HG03432 (cell line): Measurements from ENCODE around the gene PHF21B.

Experiments used
- ATAC-seq: cut with Tn5 transposase; IDR thresholded peaks from one replicate; pipeline ENCODE4 v1.9.1; 2021; ENCODE audit warnings: mild to moderate bottlenecking, moderate library complexity; ENCODE audit not compliant: unreplicated experiment

Gene PHF21B

DNA sequence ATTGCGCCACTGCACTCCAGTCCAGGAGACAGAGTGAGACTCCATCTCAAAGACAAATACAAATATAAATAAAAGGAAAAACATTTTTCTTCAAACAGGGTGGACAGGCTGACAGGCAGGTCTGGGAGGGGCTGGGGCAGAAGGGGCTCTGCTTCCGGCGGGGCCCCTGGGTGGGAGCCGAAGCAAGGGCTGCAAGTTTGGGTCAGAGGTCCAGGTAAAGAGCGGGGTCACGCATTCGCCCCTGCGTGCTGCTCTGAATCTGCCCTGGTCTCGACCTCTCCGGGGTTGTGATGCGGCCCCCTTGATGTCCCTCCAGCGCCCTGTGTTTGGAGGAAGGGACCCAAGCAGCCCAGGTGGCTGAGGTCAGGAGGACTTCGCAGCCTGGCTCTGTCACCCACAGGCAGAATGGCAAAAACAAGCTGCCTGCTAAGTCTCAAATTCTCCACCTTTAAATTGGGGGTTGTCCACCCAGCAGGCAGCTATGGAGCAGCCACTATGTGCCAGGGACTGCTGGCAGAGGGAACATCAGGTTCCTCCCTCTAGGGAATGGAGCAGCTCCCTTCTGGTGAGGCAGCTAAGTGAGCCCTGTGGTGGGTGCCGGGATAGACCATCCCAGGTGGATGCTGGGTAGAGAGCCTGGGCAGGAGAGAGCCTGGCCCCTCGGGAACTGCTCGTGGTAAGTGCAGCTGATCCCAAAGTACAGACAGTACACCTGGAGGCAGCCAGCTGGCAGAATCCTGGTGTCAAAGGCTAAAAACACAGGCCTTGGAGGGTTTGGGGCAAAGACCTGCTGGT is 10.3 kb upstream of the PHF21B start:
- no peak for ATAC-seq

DNA sequence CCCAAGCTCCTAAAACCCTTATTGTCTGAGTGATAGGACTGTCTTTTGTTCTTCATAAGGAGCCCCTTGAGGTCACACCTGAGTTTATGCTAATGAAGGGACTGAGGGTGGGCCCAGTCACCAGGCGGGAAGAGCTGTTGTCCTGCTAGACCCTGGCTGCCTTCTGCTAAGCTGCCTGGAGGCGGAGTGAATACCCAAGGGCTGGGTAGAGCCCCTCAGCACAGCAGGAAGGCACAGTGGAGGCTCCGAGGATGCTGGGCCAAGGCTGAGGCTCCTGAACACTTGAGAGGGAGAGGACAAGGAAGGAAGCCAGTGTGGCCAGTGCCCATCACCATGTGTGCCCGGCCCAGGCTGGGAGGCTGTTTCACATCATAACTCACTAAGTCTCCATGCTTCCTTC is 4.8 kb upstream of the PHF21B start:
- no peak for ATAC-seq

GRCh38 chr22:45013138-45013537 is 3.3 kb upstream of the PHF21B start:
- no peak for ATAC-seq

GRCh38 chr22:45010532-45010900 is 711 bp upstream of the PHF21B start:
- no peak for ATAC-seq

GRCh38 chr22:45008751-45009605 is 827 bp downstream of the PHF21B start:
- no peak for ATAC-seq

- ATAC-seq, result no peak
Measured at GRCh38 chr22:45008186-45008681, 1.6 kb downstream of the PHF21B start.

- no peak for ATAC-seq
Measured at GRCh38 chr22:45007391-45008185, 2.2 kb downstream of the PHF21B start.

DNA sequence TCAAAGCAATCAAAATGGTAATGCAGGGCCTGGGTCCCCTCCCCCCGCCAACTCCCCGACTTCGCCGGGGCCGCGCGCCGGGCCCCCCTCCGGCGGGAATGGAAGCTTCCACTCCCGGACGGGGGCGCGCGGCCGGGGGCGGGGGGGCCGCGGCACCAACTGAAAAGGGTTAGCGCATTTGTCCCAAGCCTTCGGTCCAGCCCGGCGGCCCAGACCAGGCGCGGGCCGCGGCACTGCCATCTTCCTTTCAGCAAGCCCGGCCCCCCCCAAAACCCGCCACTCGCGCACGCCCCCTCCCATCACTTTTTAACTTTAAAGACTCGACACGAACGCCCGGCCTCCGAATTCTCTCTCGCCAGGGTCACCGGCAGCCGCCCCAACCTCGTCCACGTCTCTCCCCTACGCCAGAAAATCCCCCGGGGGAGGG is 2.8 kb downstream of the PHF21B start:
- no peak for ATAC-seq

- no peak for ATAC-seq
Measured at GRCh38 chr22:45006111-45006963, 3.5 kb downstream of the PHF21B start.

GRCh38 chr22:45001653-45002052 is 8.2 kb downstream of the PHF21B start:
- no peak for ATAC-seq

DNA sequence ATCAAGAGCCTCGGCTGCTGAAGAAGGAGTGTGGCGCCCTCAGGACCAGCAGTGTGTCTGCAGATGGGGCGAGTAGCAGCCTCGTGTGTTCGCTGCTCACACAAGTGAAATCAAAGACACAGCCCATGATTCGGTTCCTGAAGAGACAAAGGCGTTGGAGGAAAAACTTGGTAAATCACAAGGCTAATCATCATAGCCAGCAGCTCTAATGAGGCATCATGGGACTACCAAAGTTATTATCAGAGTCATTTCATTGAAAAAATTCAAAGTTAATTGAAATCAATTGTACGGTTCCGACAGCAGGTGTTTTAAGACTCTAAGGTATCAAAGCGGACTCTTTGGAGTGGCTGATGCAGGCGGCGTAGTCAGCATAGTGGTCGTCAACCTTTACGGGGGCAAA is 9.5 kb downstream of the PHF21B start:
- ATAC-seq, result no peak

DNA sequence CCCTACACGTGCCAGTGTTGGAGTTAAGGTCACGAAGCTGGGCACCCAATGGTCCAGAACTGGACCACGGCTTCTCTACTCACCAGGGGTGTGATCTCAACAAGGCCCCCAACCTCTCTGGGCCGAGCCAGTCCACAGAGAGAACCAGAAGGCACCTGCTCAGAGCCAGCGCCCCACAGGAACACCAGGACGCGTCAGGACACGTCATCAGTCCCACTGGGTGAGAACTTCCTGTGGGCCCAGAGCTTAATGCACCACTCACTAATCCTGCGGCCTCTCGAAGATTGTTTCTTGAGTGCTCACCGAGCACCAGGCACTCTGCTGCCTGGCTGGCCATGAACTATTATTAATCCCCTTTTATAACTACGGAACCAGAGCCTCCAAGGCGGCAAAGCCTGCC is 10.1 kb downstream of the PHF21B start:
- no peak for ATAC-seq

DNA sequence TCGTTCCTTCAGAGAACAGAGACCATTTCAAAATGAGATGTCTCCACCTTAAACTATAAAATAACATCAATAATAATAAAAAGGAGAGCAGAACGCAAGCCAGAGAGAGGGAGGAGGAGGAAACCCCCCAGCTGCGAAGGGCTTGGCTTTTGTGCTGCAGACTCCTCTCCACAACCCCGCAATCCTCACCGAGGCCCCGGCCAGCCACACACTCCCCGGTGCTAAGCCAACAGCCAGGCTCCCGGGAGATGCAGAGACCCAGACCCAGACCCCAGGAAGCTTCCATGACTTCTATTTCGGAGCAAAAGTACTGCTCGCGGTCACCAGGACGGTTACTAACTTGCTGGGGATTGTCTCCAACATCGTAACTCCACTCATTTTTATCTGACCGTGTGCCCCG is 10.6 kb downstream of the PHF21B start:
- ATAC-seq, result no peak

DNA sequence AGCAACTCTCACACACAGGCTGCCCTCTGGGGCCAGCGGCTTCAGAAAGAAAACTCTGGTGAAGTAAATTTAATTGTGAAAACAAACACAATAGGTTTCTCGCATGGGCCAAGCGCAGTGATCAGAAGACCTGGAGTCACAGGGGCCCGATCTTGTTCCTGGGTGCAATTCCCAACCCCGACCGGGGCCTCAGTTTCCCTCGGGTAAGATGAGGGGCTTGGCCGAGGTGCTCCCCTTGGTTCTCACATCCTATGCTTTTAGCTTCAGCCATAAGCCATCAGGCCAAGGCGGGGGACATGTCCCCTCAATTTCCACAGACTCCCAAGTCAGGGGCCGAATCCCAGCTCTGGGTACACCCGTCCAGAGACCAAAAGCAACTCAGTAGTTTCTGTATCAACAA is 11.5 kb downstream of the PHF21B start:
- ATAC-seq, result no peak

DNA sequence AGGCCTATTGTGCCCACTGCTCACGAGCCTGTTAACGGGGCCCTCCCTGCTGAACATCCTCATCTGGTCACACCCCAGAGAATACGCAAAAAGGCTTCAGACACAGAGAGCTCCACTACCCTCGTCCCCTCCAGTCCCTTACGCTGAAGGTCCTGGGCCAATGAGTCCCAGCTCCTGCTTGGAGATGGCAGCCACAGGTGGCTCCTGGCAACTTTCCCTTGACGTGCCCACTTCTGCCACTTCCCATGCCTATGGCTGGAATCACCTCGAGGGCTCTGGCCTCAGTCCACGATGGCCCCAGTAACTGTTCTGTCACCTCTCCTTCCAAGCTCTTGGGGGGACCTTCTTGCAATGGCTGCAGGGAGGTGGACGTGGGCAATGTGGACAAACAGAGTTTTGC is 12.7 kb downstream of the PHF21B start:
- ATAC-seq, result no peak

DNA sequence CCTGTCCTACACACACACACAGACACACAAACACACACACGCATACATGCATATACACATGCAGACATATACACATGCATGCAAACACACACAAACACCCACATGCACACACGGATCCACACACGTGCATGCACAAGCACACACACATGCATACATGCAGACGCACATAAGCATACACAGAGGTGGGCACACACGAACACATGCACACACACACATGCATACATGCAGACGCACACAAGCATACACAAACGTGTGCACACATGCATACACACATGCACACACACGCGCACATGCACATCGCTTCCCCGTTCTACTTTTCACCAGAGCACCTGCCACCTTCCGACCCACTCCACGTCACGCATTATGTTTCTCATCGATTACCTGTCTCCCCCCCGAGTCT is 13.2 kb downstream of the PHF21B start:
- no peak for ATAC-seq

DNA sequence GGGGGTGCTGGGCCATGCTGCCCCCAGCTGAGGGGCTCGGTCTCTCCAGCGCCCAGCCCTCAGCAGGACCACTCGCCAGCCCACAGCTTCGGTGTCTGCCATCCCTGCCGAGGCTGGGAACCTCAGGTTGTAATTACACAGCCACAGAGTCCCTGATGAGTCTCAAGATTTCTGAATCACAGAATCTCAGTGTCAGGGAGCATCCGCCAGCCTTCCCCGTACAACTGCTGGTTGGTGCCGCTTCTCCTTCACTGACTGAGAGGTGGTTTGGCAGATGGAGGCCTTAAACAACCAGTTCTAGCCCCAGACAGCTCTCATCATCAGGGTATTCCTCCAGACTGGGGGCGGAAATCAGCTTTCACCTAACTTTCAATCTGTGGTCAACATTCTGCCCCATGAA is 13.7 kb downstream of the PHF21B start:
- ATAC-seq, result no peak

GRCh38 chr22:44995715-44996114 is 14.1 kb downstream of the PHF21B start:
- ATAC-seq, result no peak

DNA sequence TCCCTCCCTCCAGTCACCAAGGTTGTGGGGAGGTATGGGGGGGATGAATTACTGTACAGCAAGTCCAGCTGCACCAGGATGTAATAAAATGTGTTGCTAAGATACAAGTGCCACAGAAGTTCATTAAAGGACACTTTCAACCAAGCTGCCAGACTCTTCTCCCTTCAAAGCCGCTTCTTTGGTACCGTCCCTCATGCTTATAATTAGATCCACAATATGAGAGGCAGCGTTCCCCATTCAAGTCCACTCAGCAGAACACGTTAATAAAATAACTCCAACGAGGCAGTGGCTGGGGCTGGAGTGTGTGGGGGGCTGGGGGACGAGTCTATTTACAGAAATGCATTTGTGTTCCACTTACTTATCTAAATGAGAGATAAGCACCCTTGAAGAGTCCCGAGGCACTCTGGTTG is 14.7 kb downstream of the PHF21B start:
- no peak for ATAC-seq

GRCh38 chr22:44994399-44995104 is 15.3 kb downstream of the PHF21B start:
- no peak for ATAC-seq
